GM04504 (cell line): ENCODE measurements around the gene MORN4.
"Not testable (repeated sequence)": the region's sequence is repeated elsewhere in the genome, so short reads cannot be mapped to it uniquely, and the experiment has no call there.

ENCODE experiments used
- DNase-seq: peaks from one replicate; pipeline ENCODE4 v3.0.0-alpha.2; 2012; ENCODE audit warnings: low read depth

The MORN4 gene

DNA sequence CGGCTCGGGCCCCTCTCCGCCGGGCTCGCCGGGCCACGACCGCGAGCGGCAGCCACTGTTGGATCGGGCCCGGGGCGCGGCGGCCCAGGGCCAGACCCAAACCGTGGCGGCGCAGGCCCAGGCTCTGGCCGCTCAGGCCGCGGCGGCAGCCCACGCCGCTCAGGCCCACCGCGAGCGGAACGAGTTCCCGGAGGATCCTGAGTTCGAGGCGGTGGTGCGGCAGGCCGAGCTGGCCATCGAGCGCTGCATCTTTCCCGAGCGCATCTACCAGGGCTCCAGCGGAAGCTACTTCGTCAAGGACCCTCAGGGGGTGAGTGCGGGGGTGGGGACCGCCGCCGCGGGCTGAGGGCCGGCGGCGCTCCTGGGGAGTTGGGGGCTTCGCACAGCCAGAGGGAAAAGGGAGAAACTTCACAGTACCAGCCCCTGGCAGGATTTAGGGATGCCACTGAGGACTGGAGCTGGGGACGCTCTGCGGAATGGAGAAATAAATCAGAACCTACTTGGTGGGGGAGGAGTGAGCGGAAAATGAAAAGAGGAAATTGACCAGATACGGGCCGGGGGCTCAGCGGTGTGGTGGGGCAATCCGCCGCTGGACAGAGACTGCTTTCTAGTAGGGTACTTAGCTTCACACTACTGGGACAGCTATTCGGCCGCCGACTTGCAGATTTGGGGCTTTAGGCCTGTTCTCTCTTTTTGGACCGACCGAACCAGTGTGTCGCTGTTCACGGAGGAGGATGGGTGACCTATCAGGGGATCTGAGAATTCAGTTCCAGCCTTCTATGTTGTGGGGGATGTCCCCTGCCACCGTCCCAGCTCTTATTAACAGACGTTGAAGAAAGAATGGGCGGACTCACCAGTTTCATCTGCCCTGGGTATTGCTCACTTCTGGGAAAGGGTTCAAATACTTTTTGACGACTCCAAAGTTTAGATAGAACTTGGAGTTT lies 7.8 kb upstream of the MORN4 start:
- DNase-seq: peak; percentile 44

DNA sequence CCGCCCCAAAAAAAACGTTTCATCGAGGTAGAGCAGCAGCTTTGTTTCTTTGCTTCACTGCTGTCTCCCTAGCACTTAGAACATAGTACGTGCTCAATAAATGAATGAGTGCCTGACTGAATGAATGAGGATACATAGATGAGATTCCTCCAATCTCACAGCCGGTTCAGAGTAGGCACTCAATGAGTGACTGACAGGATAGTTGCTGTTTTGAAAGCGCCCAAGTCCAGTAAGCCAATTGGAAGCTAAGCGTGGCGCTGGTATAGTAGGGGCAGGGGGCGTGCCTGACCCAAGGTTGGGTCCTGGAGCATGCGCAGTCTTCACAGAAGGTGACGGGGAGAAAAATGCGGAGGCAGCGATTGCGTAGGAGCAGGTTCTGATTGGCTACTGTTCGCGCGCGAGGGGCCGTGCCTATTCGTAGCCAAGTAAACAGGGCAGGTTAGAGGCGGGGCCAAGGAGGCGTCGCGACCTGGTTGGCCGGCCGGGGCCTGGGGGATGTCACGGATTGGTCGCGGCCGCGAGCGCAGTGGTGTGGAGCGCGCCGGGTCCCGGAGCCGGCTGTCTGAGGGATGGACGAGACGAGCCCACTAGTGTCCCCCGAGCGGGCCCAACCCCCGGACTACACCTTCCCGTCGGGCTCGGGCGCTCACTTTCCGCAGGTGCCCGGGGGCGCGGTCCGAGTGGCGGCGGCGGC lies 7.0 kb upstream of the MORN4 start, which contains the start of gene PI4K2A:
TSS of gene PI4K2A (plus strand) at position 498 of the 694 bp plus-strand sequence. CDS start at position 570, 72 bp downstream.
- DNase-seq: peak; percentile 98

DNA sequence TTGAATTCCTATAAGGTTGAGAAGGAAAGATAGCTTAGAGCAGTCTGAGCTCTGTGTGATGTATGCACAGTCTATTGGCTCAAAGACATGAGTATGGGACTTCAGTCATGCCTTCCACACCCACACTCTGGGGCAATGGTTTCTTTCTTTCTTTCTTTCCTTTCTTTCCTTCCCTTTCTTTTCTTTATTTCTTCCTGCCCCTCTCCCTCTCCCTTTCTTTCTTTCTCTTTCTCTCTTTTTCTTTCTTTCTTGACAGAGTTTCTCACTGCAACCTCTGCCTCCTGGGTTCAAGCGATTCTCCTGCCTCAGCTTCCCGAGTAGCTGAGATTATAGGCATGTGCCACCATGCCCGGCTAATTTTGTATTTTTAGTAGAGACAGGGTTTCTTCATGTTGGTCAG lies 5.8 kb upstream of the MORN4 start:
- not testable (repeated sequence) for DNase-seq

DNA sequence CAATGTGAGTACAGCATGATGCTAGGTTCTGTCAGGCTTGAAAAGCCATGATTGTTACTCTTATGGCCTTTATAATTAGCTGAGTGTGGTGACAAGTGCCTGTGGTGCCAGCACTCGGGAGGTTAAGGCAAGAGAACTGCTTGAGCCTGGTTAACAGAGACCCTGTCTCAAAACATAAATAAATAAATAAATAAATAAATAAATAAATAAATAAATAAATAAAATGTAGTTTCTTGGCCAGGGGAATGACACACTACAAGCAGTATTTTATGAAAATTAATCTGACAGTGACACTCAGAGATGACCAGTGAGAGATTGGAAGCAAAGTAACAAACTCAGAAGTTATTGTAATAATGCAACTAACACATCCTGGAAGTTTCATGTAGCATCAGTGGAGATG lies 2.3 kb upstream of the MORN4 start:
- DNase-seq: no peak

DNA sequence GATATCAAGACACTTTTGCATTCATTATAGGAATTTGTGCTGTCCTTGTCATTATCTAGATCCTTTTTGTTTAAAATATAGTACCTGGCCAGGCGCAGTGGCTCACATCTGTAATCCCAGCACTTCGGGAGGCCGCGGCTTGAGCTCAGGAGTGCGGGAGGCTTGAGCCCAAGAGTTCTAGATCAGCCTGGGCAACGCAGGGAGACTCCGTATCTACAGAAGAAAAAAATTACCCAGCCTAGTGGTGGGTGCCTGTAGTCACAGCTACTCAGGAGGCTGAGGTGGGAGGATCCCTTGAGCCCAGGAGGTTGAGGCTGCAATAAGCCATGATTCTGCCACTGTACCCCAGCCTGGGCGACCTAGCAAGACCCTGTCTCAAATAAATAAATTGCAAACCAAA lies 621 bp upstream of the MORN4 start:
- no peak for DNase-seq

DNA sequence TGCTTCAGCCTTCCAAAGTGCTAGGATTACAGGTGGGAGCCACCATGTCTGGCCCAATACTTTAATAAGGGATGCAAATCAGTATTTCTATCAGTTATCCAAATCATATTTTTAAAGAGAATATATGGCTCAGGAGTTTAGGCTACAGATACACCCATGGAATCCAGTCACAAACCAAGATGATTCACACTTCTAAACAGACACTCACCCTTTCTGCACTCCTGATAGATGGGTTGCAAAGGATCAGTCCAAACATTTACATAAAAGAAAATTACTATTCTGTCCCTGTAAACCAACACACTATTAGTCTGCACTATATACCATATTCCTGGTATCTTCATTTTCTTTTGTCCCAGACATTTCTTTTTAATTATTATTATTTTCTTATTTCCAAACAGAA lies 2.2 kb downstream of the MORN4 start:
- DNase-seq: no peak

DNA sequence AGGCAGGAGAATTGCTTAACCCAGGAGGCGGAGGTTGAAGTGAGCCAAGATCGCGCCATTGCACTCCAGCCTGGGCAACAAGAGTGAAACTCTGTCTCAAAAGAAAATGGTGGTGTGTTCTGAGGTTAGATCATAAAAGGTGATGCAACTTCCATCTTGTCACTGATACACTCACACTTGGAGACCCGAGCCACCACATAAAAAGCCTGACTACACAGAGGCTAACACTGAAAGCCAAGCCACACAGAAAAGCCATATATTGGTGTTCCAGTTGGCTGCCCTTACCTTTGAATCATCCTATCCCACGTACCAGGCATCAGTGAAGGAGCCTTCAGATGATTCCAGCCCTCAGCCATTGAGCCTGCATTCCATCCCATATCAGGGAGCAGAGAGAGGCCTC lies 4.0 kb downstream of the MORN4 start:
- no peak for DNase-seq

DNA sequence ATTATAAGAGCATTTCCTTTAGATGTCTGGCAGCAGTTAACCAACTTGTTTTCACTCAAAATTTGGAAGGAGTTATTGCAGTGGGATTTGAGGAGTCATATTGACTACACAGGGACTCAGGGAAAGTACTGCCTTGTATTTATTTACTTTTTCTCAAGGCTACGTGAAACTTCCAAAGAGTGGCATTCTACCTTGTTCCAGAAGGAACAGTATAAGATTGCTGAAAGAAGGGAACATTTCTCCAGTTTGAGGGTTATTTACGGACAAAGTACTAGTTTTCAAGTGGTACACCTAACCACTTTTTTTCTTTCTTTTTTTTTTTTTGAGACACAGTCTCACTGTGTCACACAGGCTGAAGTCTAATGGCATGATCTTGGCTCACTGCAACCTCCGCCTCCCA lies 5.1 kb downstream of the MORN4 start:
- no peak for DNase-seq

DNA sequence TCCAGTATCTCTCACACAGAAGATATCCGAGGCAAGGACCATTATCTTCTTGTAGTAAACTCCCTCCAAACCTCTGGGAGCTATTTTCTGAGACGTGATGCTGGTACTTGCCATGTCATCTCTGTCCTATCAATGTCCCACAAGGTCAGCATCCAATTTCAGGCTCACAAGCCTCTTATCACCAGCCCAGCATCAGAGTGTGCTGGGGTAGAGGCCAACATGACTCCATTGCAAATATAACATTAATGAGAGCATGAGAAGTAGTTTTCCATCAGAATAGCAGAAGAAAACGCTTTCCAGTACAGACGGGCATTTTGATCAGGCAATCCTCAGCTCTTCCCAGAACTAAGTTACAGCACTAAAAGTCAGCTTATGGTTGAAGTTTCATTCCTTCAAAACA lies 5.6 kb downstream of the MORN4 start:
- DNase-seq: no peak

DNA sequence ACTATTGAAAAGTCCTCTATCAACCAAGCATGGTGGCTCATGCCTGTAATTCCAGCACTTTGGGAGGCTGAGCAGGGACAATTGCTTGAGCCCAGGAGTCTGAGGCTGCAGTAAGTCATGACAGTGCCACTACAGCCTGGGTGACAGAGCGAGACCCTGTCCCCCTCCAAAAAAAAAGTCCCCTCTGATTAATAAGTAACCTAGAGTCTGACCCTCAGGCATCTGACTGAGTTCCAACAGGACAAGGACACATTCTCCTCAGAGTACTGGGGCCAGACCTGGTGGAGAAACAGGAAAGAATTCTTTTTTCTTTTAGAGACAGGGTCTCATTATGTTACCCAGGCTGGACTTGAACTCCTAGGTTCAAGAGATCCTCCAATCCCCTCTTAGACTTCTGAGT lies 10.0 kb downstream of the MORN4 start:
- DNase-seq: no peak

DNA sequence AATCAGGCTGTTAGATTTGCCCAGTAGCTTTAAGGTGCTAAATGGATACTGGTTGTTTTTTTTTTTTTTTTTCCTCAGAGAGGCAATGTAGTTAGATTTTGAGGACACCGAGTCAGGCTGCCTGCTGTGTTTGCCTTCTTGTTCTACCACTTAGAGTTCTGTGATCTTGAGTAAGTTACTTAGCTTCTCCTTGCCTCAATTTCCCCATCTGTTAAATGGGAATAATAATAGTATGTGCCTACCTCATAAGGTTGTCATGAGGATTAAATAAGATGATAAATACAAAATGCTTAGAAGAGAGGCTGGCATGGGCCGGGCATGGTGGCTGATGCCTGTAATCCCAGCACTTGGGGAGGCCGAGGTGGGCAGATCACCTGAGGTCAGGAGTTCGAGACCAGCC lies 14.6 kb downstream of the MORN4 start:
- DNase-seq: no peak

DNA sequence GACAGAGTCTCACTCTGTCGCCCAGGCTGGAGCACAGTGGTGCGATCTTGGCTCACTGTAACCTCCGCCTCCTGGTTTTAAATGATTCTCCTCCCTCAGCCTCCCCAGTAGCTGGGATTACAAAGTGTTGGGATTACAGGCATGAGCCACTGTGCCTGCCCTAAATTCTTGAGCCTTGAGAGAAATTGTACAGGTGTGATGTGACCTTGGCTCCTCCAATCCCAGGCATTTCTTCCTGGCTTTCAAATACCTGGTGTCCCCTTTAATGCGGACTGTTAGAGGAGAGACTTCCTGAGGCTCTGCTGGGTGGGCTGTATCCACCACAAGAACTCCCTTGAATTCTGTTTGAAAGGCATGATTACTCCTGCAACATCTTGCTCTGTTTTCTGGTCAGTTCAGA lies 15.0 kb downstream of the MORN4 start:
- no peak for DNase-seq

DNA sequence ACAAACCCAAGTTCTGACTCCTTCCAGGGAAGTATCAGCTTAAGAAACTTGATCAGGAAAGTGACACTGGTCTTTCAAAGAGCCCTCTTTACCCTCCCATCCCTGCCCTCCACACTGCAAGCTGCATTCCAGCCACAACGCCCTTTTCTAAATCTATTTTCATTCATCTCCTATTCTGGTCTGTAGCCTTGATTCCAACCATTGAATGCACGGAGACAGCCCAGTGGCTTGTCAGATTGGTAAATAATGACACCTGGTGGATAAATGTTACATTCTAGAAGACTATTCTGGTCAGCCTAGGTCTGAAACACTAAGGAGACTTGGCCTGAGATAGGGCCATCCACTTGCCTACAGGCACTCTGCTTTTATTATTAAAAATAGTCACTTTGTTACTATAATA lies 20.9 kb downstream of the MORN4 start:
- DNase-seq: peak; percentile 32

DNA sequence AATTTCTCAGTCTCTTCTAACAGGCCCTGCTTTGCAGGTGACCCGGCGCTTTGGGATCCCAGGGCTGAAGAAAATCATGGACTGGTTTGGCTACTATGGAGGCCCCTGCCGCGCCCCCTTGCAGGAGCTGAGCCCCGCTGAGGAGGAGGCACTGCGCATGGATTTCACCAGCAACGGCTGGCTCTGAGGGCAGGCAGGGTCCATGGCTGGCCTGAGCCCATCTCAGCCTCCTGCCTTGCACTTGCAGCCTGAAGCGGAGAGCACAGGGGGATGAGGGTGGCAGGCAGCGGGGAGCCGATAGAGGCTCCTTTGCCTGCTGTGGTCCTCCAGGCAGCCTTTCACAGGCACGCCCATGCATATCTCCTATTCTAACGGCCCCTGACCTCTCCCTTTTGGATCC lies 21.8 kb downstream of the MORN4 start:
- no peak for DNase-seq

DNA sequence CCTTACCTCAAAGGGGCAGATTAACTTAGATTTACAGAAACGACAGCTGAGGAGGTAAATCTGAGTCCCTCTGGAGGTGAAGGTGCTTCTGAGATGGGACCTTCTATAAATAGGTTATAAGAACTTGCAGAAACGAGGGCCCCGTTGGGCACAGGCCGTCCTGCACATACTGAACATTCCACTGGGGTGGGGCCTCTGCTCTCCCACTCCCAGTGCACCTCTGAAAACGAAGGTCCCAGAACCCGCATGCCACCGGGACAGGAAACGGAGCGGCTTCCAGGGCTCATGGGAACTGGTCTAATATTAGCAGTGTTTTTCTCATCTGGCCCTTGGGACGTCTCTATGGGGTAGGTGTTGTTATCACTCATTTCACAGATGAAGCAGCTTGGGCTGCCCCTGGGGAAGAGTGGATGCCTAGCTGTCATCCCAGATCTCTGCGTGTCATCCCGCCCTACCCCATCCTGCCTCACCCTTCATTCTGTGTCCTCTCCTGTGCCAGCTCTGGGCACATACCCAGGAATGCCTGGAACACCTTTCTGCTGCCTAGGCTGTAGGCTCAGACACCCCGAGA lies 24.2 kb downstream of the MORN4 start:
- no peak for DNase-seq

DNA sequence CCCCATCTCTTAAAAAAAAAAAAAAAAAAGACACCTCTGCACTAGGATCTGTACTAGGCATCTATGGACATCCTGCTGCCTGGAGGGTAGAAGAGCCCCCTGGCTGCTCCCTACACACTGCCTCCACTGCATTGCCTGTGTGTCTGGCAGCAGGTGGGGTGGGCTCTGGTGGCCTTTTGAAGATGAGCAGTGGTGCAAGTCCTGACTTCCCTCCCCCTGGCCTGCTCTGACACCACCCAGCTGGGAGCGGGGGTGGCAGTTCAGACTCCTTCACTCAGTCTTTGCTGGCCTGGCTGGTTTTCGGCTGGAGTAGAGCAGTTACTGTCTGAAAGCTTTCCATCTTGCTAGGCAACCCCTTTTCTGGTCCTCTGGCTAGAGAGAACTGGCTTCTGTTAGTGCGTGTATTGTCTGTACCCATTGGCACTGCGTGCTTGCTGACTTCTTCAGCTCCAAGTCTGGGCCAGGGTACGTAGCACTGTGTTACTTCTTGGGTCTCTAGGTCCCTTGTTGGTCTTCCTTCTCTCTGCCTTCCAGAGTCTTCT lies 26.1 kb downstream of the MORN4 start:
- DNase-seq: no peak

DNA sequence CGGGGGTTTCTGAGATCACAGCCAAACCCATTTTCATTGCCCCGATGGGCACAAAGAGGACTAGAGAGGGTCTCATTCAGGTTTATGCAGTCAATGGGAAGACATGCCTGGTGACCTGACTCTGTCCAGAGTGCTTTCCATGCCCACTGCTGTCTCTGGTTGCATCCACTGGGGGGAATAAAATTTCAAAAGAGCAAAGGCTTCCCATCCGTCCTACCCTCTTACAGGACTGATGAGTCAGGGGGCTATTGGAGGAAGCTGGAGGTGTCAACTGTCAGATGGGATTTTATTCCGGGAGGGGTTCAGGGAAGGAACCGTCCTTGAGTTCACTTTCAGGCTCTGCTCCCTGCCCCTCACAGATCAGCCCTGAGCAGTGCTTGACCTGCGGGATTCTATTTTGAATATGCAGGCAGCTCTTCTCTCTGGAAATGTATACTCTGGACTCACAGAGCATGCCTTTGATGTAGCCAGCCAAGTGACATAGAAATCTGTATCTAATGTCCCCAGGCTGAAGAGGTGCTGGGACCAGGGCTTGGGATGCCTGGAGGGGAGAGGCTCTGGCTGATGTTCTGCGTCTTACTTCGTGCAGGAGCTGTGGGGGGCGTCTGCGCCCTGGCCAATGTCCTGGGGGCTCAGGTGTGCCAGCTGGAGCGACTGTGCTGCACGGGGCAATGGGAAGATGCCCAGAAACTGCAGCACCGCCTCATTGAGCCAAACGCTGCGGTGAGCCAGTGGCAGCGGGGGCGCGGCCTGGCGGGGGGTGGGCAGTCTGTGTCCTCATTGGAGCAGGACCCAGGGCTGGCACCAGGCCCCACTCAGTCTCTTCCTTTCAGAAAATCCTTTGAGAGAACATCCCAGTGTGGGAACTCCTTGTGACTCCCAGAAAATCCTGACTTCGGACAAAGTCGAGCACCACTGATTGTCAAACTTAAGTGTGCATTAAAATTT lies 31.8 kb downstream of the MORN4 start:
- no peak for DNase-seq

DNA sequence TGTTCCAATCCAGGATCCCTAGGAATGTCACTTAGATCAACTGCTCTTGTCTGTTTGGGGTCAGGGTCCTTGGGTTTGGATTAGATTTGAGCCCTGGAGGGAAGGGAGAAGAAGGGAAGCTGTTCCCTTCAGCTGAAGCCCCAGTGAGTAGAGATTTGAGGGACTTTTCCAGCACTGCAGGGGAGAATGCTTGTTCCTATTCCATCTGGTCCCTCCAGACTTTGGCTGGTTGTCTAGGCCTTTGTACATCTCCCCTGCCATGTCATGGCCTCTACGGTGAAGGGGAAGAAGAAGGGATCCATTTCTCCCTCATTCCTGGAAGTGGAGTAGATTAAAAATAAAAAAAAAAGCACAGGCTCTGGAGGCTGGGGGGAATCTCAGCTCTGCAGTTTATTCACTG lies 32.7 kb downstream of the MORN4 start:
- DNase-seq: no peak

DNA sequence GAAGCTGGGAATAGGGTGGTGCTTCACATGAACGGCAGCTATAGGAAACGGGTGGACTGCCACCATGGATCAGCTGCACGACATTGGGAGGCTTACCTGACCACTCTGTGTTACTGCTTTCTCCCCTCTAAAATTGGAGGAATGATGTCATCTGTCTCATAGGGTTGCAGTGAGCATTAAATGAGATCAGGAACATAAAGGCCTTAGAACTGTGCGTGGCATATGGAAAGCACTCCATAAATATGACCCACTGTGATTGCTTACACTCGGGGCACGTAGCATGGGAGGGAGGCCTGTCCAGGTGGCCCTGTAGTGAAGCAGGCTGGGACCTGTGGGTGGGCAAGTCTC lies 34.1 kb downstream of the MORN4 start:
- no peak for DNase-seq

DNA sequence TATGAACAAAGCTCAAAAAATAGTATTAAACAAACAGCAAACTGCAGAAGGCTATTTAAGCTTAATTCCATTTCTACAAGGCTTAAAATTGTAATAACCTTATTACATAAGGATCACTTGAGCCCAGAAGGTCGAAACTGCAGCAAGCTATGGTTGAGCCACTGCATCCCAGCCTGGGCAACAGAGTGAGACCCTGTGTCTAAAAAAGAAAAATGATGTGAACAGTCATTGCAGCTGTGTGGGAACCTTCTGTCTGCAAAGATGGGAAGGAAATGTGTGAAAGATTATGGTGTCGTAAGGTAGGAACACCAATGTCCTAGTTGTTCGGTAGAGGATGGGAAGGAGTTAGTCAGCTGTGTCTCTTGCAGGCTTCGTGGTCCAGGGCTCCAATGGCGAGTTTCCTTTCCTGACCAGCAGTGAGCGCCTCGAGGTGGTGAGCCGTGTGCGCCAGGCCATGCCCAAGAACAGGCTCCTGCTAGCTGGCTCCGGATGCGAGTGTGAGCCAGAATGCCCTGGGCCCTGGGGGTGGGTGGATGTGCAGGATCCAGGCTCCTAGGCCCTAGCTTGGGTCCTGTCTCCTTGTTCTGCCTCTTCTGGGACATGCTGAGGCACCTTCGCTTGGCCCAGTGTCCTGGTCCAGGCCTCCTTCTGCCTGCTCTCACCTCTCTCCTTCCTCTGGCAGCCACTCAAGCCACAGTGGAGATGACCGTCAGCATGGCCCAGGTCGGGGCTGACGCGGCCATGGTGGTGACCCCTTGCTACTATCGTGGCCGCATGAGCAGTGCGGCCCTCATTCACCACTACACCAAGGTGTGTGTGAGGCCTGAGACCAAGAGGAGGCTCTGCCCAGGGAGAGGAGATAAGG lies 34.7 kb downstream of the MORN4 start:
- DNase-seq: no peak

DNA sequence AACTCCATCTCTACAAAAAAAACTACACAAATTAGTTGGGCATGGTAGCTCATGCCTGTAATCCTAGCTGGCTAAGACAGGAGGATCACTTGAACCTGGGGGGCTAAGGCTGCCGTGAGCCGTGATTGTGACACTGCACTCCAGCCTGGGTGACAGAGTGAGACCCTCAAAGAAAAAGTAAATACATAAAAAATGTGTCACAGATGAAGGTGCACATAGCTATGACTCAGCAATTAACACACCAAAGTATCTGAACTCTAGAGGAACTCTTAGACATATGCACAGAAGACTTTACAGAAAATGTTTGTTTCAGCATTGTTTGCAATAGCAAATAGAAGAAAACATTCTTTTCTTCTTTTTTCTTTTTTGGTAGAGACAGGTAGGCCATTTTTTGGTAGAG lies 35.5 kb downstream of the MORN4 start:
- DNase-seq: no peak
